Right atrium auricular region (tissue), 2 donors: Measurements from ENCODE around the gene SLC1A5. TPM values are rescaled to one million over a fixed set of nuclear protein-coding genes. Genes with fewer than 3 reads are reported as not detected.

ENCODE experiments used
- DNase-seq: peaks from one replicate; pipeline ENCODE4 v3.0.0-alpha.2; 2019; ENCODE audit warnings: low spot score
- H3K27ac ChIP-seq, 2 donors: fragments of 200-600 bp; sonication (generic); 1 replicate in 1 of 2; 2 replicates in 1 of 2; pipeline ENCODE4 v1.5.1; 2016 to 2019
- H3K27me3 ChIP-seq, 2 donors: fragments of 200-600 bp; sonication (generic); one replicate each; pipeline versions ENCODE4 v1.5.1 to v1.6.0; 2017 to 2019
- H3K36me3 ChIP-seq: fragments of 200-600 bp; sonication (generic); one replicate; pipeline ENCODE4 v1.5.1; 2016
- H3K4me1 ChIP-seq, 2 donors: fragments of 200-600 bp; sonication (generic); one replicate each; pipeline versions ENCODE4 v1.5.1 to v1.6.0; 2017 to 2019
- H3K4me3 ChIP-seq, 2 donors: fragments of 200-600 bp; sonication (generic); 1 replicate in 1 of 2; 2 replicates in 1 of 2; pipeline ENCODE4 v1.5.1; 2017 to 2019; ENCODE audit warnings: mild to moderate bottlenecking in 1 of 2, moderate library complexity in 1 of 2
- H3K9me3 ChIP-seq, 2 donors: fragments of 200-600 bp; sonication (generic); one replicate each; pipeline ENCODE4 v1.5.1; 2019
- total RNA-seq, 2 donors: library from RNA; depleted of rRNA; stranded (reverse); fragments of >200 nt; gene quantifications; one replicate each; pipeline ENCODE4 v1.1.0, GENCODE V29; 2016
- TF ChIP-seq, protein P1 (sequence below), 2 donors: fragments of 200-600 bp; sonication (generic); IDR thresholded peaks; one replicate each; pipeline ENCODE4 v1.5.1; 2019; ENCODE audit warnings: antibody characterized with exemption in 2 of 2

The SLC1A5 gene
- total RNA-seq, 2 donors from 2014 or later: 21.2 to 42.6 TPM

DNA sequence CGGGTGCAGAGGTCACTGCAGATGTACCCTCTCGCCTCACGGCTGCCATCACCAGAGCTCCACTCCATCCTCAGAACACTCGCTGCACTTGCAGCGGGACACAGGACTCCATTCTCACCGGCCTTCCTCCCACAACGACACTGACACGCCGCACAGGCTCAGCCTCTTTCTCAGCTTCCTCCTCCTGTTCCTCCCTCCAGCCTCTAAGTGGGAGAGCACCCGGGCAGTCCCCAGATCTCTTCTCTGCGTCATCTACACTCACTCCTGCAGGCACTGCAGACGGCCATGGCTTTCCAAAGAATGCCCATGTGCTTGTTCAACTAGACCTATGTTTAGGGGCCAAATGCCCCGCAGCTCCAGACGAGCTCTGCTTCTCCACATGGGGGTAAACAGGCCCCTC, 56.8 kb downstream of the SLC1A5 start:
- no peak for DNase-seq
- H3K9me3 ChIP-seq: no peaks in the 10 kb centered on the region
- peaks cover 84% of the 10 kb centered on the region for H3K36me3 ChIP-seq
- H3K27ac ChIP-seq: no peak overlapping the region
- peaks cover 0 to 46% of the 10 kb centered on the region in 2 donors for H3K4me1 ChIP-seq
- TF ChIP-seq, protein P1, sequence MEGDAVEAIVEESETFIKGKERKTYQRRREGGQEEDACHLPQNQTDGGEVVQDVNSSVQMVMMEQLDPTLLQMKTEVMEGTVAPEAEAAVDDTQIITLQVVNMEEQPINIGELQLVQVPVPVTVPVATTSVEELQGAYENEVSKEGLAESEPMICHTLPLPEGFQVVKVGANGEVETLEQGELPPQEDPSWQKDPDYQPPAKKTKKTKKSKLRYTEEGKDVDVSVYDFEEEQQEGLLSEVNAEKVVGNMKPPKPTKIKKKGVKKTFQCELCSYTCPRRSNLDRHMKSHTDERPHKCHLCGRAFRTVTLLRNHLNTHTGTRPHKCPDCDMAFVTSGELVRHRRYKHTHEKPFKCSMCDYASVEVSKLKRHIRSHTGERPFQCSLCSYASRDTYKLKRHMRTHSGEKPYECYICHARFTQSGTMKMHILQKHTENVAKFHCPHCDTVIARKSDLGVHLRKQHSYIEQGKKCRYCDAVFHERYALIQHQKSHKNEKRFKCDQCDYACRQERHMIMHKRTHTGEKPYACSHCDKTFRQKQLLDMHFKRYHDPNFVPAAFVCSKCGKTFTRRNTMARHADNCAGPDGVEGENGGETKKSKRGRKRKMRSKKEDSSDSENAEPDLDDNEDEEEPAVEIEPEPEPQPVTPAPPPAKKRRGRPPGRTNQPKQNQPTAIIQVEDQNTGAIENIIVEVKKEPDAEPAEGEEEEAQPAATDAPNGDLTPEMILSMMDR (IDR thresholded peaks at IDR 0.05): no peak
- H3K4me3 ChIP-seq: no peak overlapping the region
- no peaks in the 10 kb centered on the region for H3K27me3 ChIP-seq

DNA sequence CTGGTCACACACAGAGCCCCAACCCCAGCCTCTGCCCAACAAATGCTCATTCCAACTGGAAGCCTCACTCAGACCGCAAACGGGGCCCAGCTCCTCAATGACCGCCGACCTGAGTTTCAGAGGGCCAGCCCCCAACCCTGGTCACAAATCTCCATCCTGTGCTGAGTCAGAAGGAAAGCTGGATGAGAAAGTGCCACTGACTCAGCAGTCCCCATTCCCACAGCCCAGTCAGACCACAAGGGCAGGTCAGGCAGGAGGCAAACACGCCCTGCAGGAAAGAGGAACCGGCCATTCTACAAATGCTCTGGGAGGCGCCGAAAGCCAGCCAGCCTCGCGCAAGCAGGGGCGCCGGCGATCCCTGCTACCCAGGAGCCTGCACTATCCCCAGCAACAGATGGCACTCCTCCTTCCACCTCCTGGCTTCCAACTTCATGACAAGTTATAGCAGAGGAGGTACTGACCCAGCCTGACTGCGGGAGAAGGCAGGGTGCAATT, 57.3 kb downstream of the SLC1A5 start:
- H3K4me1 ChIP-seq: peaks cover 0 to 45% of the 10 kb centered on the region in 2 donors
- DNase-seq: no peak

GRCh38 chr19:46730595-46730994, 57.8 kb downstream of the SLC1A5 start:
- H3K9me3 ChIP-seq: no peaks in the 10 kb centered on the region
- H3K27ac ChIP-seq: no peak overlapping the region
- no peak overlapping the region for H3K4me3 ChIP-seq
- no peaks in the 10 kb centered on the region for H3K27me3 ChIP-seq
- H3K36me3 ChIP-seq: peaks cover 87% of the 10 kb centered on the region
- TF ChIP-seq, protein P1 (IDR thresholded peaks at IDR 0.05): no peak
- no peak for DNase-seq
- peaks cover 0 to 41% of the 10 kb centered on the region in 2 donors for H3K4me1 ChIP-seq

More for the DNA sequence above, 57.3 kb downstream of the SLC1A5 start:
- H3K9me3 ChIP-seq: no peaks in the 10 kb centered on the region
- H3K36me3 ChIP-seq: peaks cover 87% of the 10 kb centered on the region
- H3K4me3 ChIP-seq: no peak overlapping the region
- H3K27me3 ChIP-seq: no peaks in the 10 kb centered on the region
- no peak overlapping the region for H3K27ac ChIP-seq
- TF ChIP-seq, protein P1 (IDR thresholded peaks at IDR 0.05): no peak

- no peaks in the 10 kb centered on the region for H3K27me3 ChIP-seq
- no peak for DNase-seq
- no peak overlapping the region for H3K27ac ChIP-seq
- peaks cover 0 to 39% of the 10 kb centered on the region in 2 donors for H3K4me1 ChIP-seq
- peaks cover 87% of the 10 kb centered on the region for H3K36me3 ChIP-seq
- H3K9me3 ChIP-seq: no peaks in the 10 kb centered on the region
- no peak overlapping the region for H3K4me3 ChIP-seq
- TF ChIP-seq, protein P1 (IDR thresholded peaks at IDR 0.05): no peak
Observed at GRCh38 chr19:46730187-46730586, 58.2 kb downstream of the SLC1A5 start.

DNA sequence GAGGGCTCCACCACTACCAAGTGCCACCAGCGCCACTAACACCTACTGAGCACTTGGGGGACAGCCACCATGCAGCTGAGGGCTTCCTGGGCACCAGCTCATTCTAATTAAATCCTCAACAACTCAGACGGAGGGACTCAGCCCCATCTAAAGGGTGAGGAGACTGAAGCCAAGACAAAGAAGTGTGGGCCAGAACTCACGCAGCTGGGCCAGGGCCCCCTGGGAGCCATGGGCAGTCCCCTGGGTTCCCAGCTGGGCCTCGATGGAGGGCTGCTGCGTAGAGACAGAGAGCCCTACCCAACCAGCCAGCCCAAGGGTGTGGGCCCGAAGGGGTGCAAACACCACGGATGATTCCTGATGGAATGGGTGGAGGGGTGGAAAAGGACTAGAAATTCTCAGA, 58.7 kb downstream of the SLC1A5 start:
- TF ChIP-seq, protein P1 (IDR thresholded peaks at IDR 0.05): no peak
- Histone ChIP-seq H3K27me3 (no peaks in the 10 kb centered on the region), H3K9me3 (no peaks in the 10 kb centered on the region), H3K36me3 (peaks cover 87% of the 10 kb centered on the region), H3K4me1 (peaks cover 0 to 39% of the 10 kb centered on the region in 2 donors), H3K4me3 (no peak overlapping the region), H3K27ac (no peak overlapping the region)
- no peak for DNase-seq
